ENCODE data around the gene PXT1. TPM values are rescaled to one million over a fixed set of nuclear protein-coding genes. Genes with fewer than 3 reads are reported as not detected.

The PXT1 gene
- polyA plus RNA-seq, 3 donors = 0.13 to 0.31 (median 0.24) TPM

DNA sequence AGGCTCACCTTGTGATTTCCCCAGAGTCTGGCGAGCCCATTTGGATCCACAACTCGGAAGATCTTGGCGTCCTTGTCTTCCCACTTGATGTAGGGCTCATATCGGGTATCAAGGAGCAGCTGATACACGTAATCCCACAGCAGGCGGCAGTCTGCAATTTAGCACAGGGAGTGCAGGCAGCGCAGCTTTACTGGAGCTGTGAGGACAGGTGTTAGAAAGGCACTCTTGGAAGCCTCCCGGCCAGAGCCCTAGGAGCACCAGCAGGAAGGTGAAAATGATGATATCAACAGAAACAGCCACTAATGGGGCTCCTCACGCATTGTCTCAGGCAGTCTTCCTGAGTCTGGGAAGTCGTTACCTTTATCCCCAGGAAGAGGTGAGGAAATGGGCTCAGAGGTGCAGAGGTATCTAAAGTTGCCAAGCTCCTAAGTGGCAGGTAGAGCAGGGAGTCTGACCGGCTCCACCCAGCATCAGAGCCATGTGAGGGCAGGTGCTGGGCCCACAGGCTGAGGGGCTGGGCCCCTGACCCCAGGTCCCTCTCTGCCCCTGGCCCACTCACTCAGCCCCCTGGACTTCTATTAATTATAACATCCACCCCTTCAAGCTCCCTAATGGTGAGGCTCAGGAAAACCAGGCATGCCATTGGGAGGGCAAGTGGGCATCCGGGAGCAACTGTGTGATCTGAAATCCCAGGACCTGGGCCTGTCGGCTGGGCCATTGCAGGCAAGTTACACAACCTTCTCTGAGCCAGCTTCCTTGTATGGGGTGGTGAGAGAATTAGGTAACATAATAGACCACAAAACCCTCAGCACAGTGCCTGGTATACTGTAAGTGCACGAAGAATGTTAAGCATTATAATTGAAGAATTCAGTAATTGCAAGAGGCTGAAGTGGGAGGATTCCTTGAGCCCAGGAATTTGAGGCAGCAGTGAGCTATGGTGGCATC lies 73.5 kb downstream of the PXT1 start:
- 83% methylated on average over 10 of the region's 14 CpGs for WGBS (ENCODE audit: insufficient coverage)
- no peak for TF ChIP-seq CTCF (IDR thresholded peaks at IDR 0.05)
- peaks cover 48 to 52% of the 10 kb centered on the region in 2 donors for H3K4me1 ChIP-seq (ENCODE audit: control insufficient read depth in 1 of 2, insufficient read depth in 2 of 2, low read length in 2 of 2)
- H3K4me1 Mint-ChIP-seq = peaks cover 54% of the 10 kb centered on the region
- H3K9me3 ChIP-seq (replicated peaks in 1 of 2; ENCODE audit: control insufficient read depth in 1 of 2, insufficient read depth in 1 of 2, low read length in 2 of 2) = no peaks in the 10 kb centered on the region
- H3K36me3 ChIP-seq (replicated peaks in 1 of 2; ENCODE audit: control insufficient read depth in 1 of 2, insufficient read depth in 2 of 2, low read length in 2 of 2) = no peaks in the 10 kb centered on the region
- H3K79me2 ChIP-seq (ENCODE audit: insufficient read depth, low read length) = no peaks in the 10 kb centered on the region
- DNase-seq = peak; percentile 70 to 84 (median 81)
- peak overlapping the region; percentile 49 to 84 (median 74) for H3K27ac Mint-ChIP-seq
- no peak overlapping the region for H3K4me3 Mint-ChIP-seq
- H3K9me3 Mint-ChIP-seq = no peaks in the 10 kb centered on the region
- no peak overlapping the region for H2AFZ ChIP-seq (ENCODE audit: insufficient read depth, low read depth, low read length, poor library complexity, severe bottlenecking)
- H3K9ac ChIP-seq (ENCODE audit: insufficient read depth, low read length, poor library complexity, severe bottlenecking) = peak overlapping the region; percentile 23
- H3K27me3 ChIP-seq (ENCODE audit: control insufficient read depth in 2 of 2, insufficient read depth in 2 of 2, low read length in 2 of 2) = no peaks in the 10 kb centered on the region
- peaks cover 3 to 7% (median 3%) of the 10 kb centered on the region in 3 donors for H3K27me3 Mint-ChIP-seq (ENCODE audit: low read depth in 3 of 3)
- H3K4me2 ChIP-seq (replicated peaks; ENCODE audit: extremely low read depth, low read length, poor library complexity, severe bottlenecking) = peak overlapping the region; percentile 46
- no peaks in the 10 kb centered on the region for H4K20me1 ChIP-seq (ENCODE audit: insufficient read depth, low read length)
- H3K4me3 ChIP-seq (replicated peaks in 1 of 3; ENCODE audit: low read depth in 2 of 3, low read length in 3 of 3) = no peak overlapping the region
- H3K27ac ChIP-seq (ENCODE audit: low read depth in 1 of 2, low read length in 2 of 2) = peak overlapping the region; percentile 48 to 54
- intact Hi-C loops (cut with micrococcal nuclease) = loop anchor here (5.0 to 10.0 kb wide), 2 partner anchors 67 to 244 kb away; no protein-coding TSS in a partner anchor
- peaks cover 6 to 26% of the 10 kb centered on the region in 2 donors for H3K36me3 Mint-ChIP-seq

DNA sequence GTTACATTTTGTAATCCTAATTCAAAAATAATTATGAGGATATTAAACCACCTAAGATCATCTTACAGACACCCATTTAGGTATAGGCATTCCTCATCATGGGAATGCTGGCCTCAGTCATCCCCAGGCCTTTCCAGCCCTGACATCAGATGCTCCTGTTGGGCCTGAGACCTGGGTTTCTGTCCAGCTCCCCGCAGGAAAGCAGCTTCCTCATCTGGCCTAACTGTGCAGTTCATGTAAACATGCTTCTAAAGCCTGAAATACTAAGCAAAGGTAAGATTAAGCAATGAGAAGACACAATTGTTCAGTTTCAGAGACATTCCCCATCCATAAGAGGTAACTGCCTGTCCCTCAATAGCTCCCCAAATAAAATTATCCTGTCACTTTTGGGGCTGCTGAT lies 74.2 kb downstream of the PXT1 start:
- H3K36me3 Mint-ChIP-seq = peaks cover 6 to 26% of the 10 kb centered on the region in 2 donors
- no peak overlapping the region for H3K4me3 ChIP-seq (replicated peaks in 1 of 3; ENCODE audit: low read depth in 2 of 3, low read length in 3 of 3)
- no peaks in the 10 kb centered on the region for H3K9me3 ChIP-seq (replicated peaks in 1 of 2; ENCODE audit: control insufficient read depth in 1 of 2, insufficient read depth in 1 of 2, low read length in 2 of 2)
- H2AFZ ChIP-seq (ENCODE audit: insufficient read depth, low read depth, low read length, poor library complexity, severe bottlenecking) = no peak overlapping the region
- H3K9me3 Mint-ChIP-seq = no peaks in the 10 kb centered on the region
- TF ChIP-seq CTCF (IDR thresholded peaks at IDR 0.05) = no peak
- H3K36me3 ChIP-seq (replicated peaks in 1 of 2; ENCODE audit: control insufficient read depth in 1 of 2, insufficient read depth in 2 of 2, low read length in 2 of 2) = no peaks in the 10 kb centered on the region
- no peaks in the 10 kb centered on the region for H3K27me3 ChIP-seq (ENCODE audit: control insufficient read depth in 2 of 2, insufficient read depth in 2 of 2, low read length in 2 of 2)
- peak overlapping the region in 5 of 7 donors; percentile 40 to 84 (median 74) for H3K27ac Mint-ChIP-seq
- no peaks in the 10 kb centered on the region for H4K20me1 ChIP-seq (ENCODE audit: insufficient read depth, low read length)
- peak in 1 of 3 donors; percentile 16 for DNase-seq
- WGBS (ENCODE audit: insufficient coverage) = 0% methylated on average over 1 of the region's 1 CpG
- H3K4me1 ChIP-seq (ENCODE audit: control insufficient read depth in 1 of 2, insufficient read depth in 2 of 2, low read length in 2 of 2) = peaks cover 45 to 53% of the 10 kb centered on the region in 2 donors
- peak overlapping the region; percentile 8 to 54 for H3K27ac ChIP-seq (ENCODE audit: low read depth in 1 of 2, low read length in 2 of 2)
- peaks cover 50% of the 10 kb centered on the region for H3K4me1 Mint-ChIP-seq
- H3K4me3 Mint-ChIP-seq = no peak overlapping the region
- H3K9ac ChIP-seq (ENCODE audit: insufficient read depth, low read length, poor library complexity, severe bottlenecking) = no peak overlapping the region
- no peaks in the 10 kb centered on the region for H3K79me2 ChIP-seq (ENCODE audit: insufficient read depth, low read length)
- intact Hi-C loops (cut with micrococcal nuclease) = loop anchor here (5.0 to 10.0 kb wide), 2 partner anchors 66 to 244 kb away; no protein-coding TSS in a partner anchor
- peaks cover 3 to 7% (median 4%) of the 10 kb centered on the region in 3 donors for H3K27me3 Mint-ChIP-seq (ENCODE audit: low read depth in 3 of 3)
- H3K4me2 ChIP-seq (replicated peaks; ENCODE audit: extremely low read depth, low read length, poor library complexity, severe bottlenecking) = no peak overlapping the region
